Neural progenitor cell (in vitro differentiated cells): ENCODE data around the gene KRT35. TPM values are rescaled to one million over a fixed set of nuclear protein-coding genes. Genes with fewer than 3 reads are reported as not detected.

Experiments
- DNase-seq: peaks from one replicate; pipeline ENCODE4 v3.0.0-alpha.2; 2016; ENCODE audit warnings: low spot score
- H2AFZ ChIP-seq: fragments of 200-600 bp; sonication (generic); replicated peaks from 2 replicates; pipeline ENCODE4 v1.6.1; 2016; ENCODE audit warnings: antibody characterized with exemption
- H3F3A ChIP-seq: fragments of 200-600 bp; sonication (generic); 2 replicates; pipeline ENCODE4 v1.6.1; 2016; ENCODE audit warnings: antibody characterized with exemption, low read depth
- H3K27ac ChIP-seq: fragments of 200-600 bp; sonication (generic); 2 replicates; pipeline ENCODE4 v1.5.1; 2016; ENCODE audit warnings: mild to moderate bottlenecking
- H3K27me3 ChIP-seq: fragments of 200-600 bp; sonication (generic); 2 replicates; pipeline ENCODE4 v1.6.1; 2016; ENCODE audit warnings: mild to moderate bottlenecking, moderate library complexity
- H3K36me3 ChIP-seq: fragments of 200-600 bp; sonication (generic); 2 replicates; pipeline ENCODE4 v1.5.1; 2016
- H3K4me1 ChIP-seq: fragments of 200-600 bp; sonication (generic); 2 replicates; pipeline ENCODE4 v1.6.1; 2016; ENCODE audit warnings: mixed run types
- H3K4me2 ChIP-seq: fragments of 200-600 bp; sonication (generic); 2 replicates; pipeline ENCODE4 v1.6.1; 2016
- H3K4me3 ChIP-seq: fragments of 200-600 bp; sonication (generic); 2 replicates; pipeline ENCODE4 v1.5.1; 2016
- H3K79me2 ChIP-seq: fragments of 200-600 bp; sonication (generic); 2 replicates; pipeline ENCODE4 v1.6.1; 2016; ENCODE audit warnings: low read depth
- H3K9ac ChIP-seq: fragments of 200-600 bp; sonication (generic); 2 replicates; pipeline ENCODE4 v1.6.1; 2016
- H3K9me3 ChIP-seq: fragments of 200-600 bp; sonication (generic); 2 replicates; pipeline ENCODE4 v1.5.1; 2016; ENCODE audit warnings: low read depth
- H4K20me1 ChIP-seq: fragments of 200-600 bp; sonication (generic); 2 replicates; pipeline ENCODE4 v1.6.1; 2016; ENCODE audit warnings: low read depth
- H3K27ac Mint-ChIP-seq: 3 replicates; pipeline ENCODE4 v1.8.0; 2021; ENCODE audit warnings: mixed read lengths
- H3K27me3 Mint-ChIP-seq: 2 replicates; pipeline ENCODE4 v1.8.0; 2022; ENCODE audit warnings: low read depth, mild to moderate bottlenecking, inconsistent platforms, moderate library complexity, mixed read lengths; ENCODE audit not compliant: insufficient read depth
- H3K36me3 Mint-ChIP-seq: 3 replicates; pipeline ENCODE4 v1.8.0; 2021; ENCODE audit warnings: mixed read lengths
- H3K4me1 Mint-ChIP-seq: 3 replicates; pipeline ENCODE4 v1.8.0; 2021; ENCODE audit warnings: mixed read lengths
- H3K4me3 Mint-ChIP-seq: 3 replicates; pipeline ENCODE4 v1.8.0; 2021; ENCODE audit warnings: mild to moderate bottlenecking, moderate library complexity, mixed read lengths
- H3K9me3 Mint-ChIP-seq: 3 replicates; pipeline ENCODE4 v1.8.0; 2020; ENCODE audit warnings: mixed read lengths
- EZH2 ChIP-seq: fragments of 200-600 bp; sonication (generic); IDR thresholded peaks from 2 replicates; pipeline ENCODE4 v1.6.1; 2017; ENCODE audit warnings: antibody characterized with exemption, mild to moderate bottlenecking, moderate library complexity
- EZH2phosphoT487 ChIP-seq: fragments of 200-600 bp; sonication (generic); IDR thresholded peaks from 2 replicates; pipeline ENCODE4 v1.6.1; 2017; ENCODE audit warnings: antibody characterized with exemption
- total RNA-seq: library from RNA; depleted of rRNA; stranded (reverse); fragments of >200 nt; gene quantifications from 2 replicates; pipeline ENCODE4 v1.2.3, GENCODE V29; 2015; ENCODE audit warnings: low replicate concordance
- TF ChIP-seq, protein P1 (sequence below): fragments of 200-600 bp; sonication (generic); IDR thresholded peaks from 2 replicates; pipeline ENCODE4 v1.5.1; 2017; ENCODE audit warnings: antibody characterized with exemption, mild to moderate bottlenecking

KRT35 gene
- total RNA-seq, 1 donor from 2014 or later, result not detected

DNA sequence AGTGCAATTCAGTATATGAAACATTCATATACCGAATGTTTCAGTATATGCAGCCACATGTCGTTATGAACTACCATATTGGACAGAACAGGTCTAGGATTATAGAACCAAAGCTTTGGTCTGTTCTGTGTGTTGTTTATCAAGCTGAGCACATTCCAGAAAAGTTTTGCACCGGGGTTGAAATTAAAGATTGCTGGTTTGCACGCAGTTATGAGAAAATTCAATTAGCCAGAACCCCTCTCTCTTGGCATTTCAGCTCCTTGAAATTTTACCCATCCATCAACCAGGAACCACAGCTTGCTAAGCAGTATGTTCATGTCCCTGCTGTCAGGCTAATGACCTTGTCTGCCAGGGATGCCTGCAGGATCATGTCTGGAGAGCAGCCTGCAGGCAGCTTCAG, 23.3 kb downstream of the KRT35 start:
- Mint-ChIP-seq H3K36me3 (no peaks in the 10 kb centered on the region), H3K4me3 (no peak overlapping the region), H3K4me1 (no peaks in the 10 kb centered on the region), H3K27me3 (peaks cover 6% of the 10 kb centered on the region), H3K27ac (no peak overlapping the region), H3K9me3 (no peaks in the 10 kb centered on the region)
- no peaks in the 10 kb centered on the region for H3K27me3 ChIP-seq
- no peak overlapping the region for H3K4me3 ChIP-seq
- H3K9me3 ChIP-seq, result no peaks in the 10 kb centered on the region
- no peaks in the 10 kb centered on the region for H3F3A ChIP-seq
- H3K27ac ChIP-seq, result no peak overlapping the region
- no peak for DNase-seq
- H3K36me3 ChIP-seq, result no peaks in the 10 kb centered on the region
- H3K4me2 ChIP-seq, result no peak overlapping the region
- H2AFZ ChIP-seq, result no peak overlapping the region
- no peaks in the 10 kb centered on the region for H3K4me1 ChIP-seq
- no peaks in the 10 kb centered on the region for H3K79me2 ChIP-seq
- H3K9ac ChIP-seq, result no peak overlapping the region
- TF ChIP-seq EZH2 (no peak), EZH2phosphoT487 (no peak)
- TF ChIP-seq, protein P1, sequence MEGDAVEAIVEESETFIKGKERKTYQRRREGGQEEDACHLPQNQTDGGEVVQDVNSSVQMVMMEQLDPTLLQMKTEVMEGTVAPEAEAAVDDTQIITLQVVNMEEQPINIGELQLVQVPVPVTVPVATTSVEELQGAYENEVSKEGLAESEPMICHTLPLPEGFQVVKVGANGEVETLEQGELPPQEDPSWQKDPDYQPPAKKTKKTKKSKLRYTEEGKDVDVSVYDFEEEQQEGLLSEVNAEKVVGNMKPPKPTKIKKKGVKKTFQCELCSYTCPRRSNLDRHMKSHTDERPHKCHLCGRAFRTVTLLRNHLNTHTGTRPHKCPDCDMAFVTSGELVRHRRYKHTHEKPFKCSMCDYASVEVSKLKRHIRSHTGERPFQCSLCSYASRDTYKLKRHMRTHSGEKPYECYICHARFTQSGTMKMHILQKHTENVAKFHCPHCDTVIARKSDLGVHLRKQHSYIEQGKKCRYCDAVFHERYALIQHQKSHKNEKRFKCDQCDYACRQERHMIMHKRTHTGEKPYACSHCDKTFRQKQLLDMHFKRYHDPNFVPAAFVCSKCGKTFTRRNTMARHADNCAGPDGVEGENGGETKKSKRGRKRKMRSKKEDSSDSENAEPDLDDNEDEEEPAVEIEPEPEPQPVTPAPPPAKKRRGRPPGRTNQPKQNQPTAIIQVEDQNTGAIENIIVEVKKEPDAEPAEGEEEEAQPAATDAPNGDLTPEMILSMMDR, result no peak
- no peaks in the 10 kb centered on the region for H4K20me1 ChIP-seq

DNA sequence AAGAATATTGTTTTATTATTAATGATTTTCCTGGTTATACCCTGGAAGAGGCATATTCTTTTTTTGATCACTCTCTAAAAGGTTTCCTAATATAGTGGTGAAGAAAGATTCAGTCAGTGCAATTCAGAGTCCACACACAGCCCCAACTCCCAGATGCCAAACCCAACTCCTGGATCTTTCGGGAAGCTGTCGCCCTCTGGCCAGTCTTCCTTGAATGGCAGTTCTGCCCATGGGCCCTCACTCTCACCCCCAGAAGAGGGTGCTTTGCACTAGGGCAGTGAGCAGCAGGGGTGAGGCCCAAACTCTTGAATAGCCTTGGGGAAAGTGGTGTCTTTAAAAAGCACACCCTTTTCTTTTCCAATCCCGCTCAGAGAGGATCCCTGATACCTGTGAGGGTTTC, 24.7 kb downstream of the KRT35 start:
- H3K4me3 Mint-ChIP-seq, result no peak overlapping the region
- Histone ChIP-seq H3K4me2 (no peak overlapping the region), H3K4me1 (no peaks in the 10 kb centered on the region), H4K20me1 (no peaks in the 10 kb centered on the region), H3K4me3 (no peak overlapping the region), H3K79me2 (no peaks in the 10 kb centered on the region), H3K27ac (no peak overlapping the region), H3K9ac (no peak overlapping the region), H3F3A (no peaks in the 10 kb centered on the region), H3K9me3 (no peaks in the 10 kb centered on the region), H3K27me3 (no peaks in the 10 kb centered on the region), H2AFZ (no peak overlapping the region), H3K36me3 (no peaks in the 10 kb centered on the region)
- TF ChIP-seq EZH2phosphoT487 (no peak), EZH2 (no peak)
- TF ChIP-seq, protein P1, result peak; percentile 40
- peaks cover 12% of the 10 kb centered on the region for H3K27me3 Mint-ChIP-seq
- peak; percentile 32 for DNase-seq
- no peak overlapping the region for H3K27ac Mint-ChIP-seq
- no peaks in the 10 kb centered on the region for H3K36me3 Mint-ChIP-seq
- H3K9me3 Mint-ChIP-seq, result peaks cover under 1% of the 10 kb centered on the region
- no peaks in the 10 kb centered on the region for H3K4me1 Mint-ChIP-seq

DNA sequence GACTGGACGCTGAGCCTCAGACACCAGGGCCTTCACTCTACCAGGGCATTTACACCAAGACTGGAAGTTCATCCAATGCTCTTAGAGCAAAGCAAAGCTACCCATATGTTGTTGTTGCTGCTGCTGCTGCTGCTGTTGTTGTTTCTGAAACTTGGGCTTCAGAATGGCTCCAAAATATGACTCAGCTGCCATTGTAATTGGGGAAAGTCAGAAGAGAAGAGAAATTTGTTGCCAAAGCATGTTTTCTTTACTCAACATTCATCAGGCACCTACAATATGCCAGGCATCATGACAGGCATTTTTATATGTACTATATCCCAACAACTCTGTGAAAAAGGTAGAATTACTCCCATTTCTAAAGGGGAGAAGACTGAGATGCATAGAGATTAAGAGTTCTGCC, 25.7 kb downstream of the KRT35 start:
- TF ChIP-seq, protein P1, result no peak
- TF ChIP-seq EZH2phosphoT487 (no peak), EZH2 (no peak)

More for the DNA sequence above, 25.7 kb downstream of the KRT35 start:
- peaks cover 12% of the 10 kb centered on the region for H3K27me3 Mint-ChIP-seq
- no peak overlapping the region for H3K27ac Mint-ChIP-seq
- no peaks in the 10 kb centered on the region for H3K36me3 ChIP-seq
- no peaks in the 10 kb centered on the region for H3K9me3 ChIP-seq
- no peak overlapping the region for H3K9ac ChIP-seq
- H3K79me2 ChIP-seq, result no peaks in the 10 kb centered on the region
- no peak overlapping the region for H3K27ac ChIP-seq
- no peak overlapping the region for H3K4me3 Mint-ChIP-seq
- no peaks in the 10 kb centered on the region for H3K4me1 Mint-ChIP-seq
- H3K4me1 ChIP-seq, result no peaks in the 10 kb centered on the region
- peaks cover 4% of the 10 kb centered on the region for H3K9me3 Mint-ChIP-seq
- no peak for DNase-seq
- H3F3A ChIP-seq, result no peaks in the 10 kb centered on the region
- H3K4me3 ChIP-seq, result no peak overlapping the region
- no peaks in the 10 kb centered on the region for H4K20me1 ChIP-seq
- no peak overlapping the region for H2AFZ ChIP-seq
- no peaks in the 10 kb centered on the region for H3K27me3 ChIP-seq
- no peak overlapping the region for H3K4me2 ChIP-seq
- no peaks in the 10 kb centered on the region for H3K36me3 Mint-ChIP-seq
